Measurements from ENCODE around the gene SEM1. TPM values are rescaled to one million over a fixed set of nuclear protein-coding genes. Genes with fewer than 3 reads are reported as not detected.

Gene SEM1
- polyA plus RNA-seq, 2 of the 4 experiments (the other 2 are of a cell fraction): 235 to 859 TPM

- FAIRE-seq (no peak), DNase-seq (ENCODE audit: low read depth in 1 of 2, low spot score in 1 of 2) (no peak), ATAC-seq (no peak)
- ChIA-PET POLR2A (no interaction called here), CTCF (no interaction called here)
- Histone ChIP-seq H3K9me3 (no peaks in the 10 kb centered on the region), H3K27ac (no peak overlapping the region), H3K4me1 (no peaks in the 10 kb centered on the region), H3K4me3 (no peak overlapping the region), H3K4me2 (no peak overlapping the region)
- WGBS (ENCODE audit: missing lambda C conversion rate): 15% methylated on average over 2 of the region's 2 CpGs
- TF ChIP-seq SMC3 (IDR thresholded peaks at IDR 0.05) (no peak), ATOH8 (CRISPR knock-in tag; IDR thresholded peaks at IDR 0.05; ENCODE audit: low read depth) (no peak), POLR2AphosphoS2 (conservative IDR thresholded peaks at IDR 0.05; ENCODE audit: low read length) (no peak), CBX8 (IDR thresholded peaks at IDR 0.05) (no peak), HEYL (CRISPR knock-in tag; IDR thresholded peaks at IDR 0.05) (no peak), CHD4 (IDR thresholded peaks at IDR 0.05; ENCODE audit: borderline replicate concordance) (no peak), GATA3 (IDR thresholded peaks at IDR 0.05; ENCODE audit: borderline replicate concordance) (no peak), ZNF302 (CRISPR knock-in tag; IDR thresholded peaks at IDR 0.05) (no peak), CTCF (IDR thresholded peaks at IDR 0.05) (no peak), RAD21 (conservative IDR thresholded peaks at IDR 0.05 in 1 of 2, IDR thresholded peaks at IDR 0.05 in 1 of 2) (no peak), EHF (CRISPR knock-in tag; IDR thresholded peaks at IDR 0.05) (no peak), TP53 (CRISPR knock-in tag; IDR thresholded peaks at IDR 0.05) (no peak), KDM5A (IDR thresholded peaks at IDR 0.05) (no peak), EHMT2 (IDR thresholded peaks at IDR 0.05; ENCODE audit: low read depth) (no peak)
These were observed 29.1 kb upstream of the SEM1 start for GRCh38 chr7:96738705-96739104.

- ChIA-PET POLR2A (no interaction called here), CTCF (interaction anchor here (1.1 kb wide), 1 partner anchor 9 kb away, joined by 4 read pairs; no protein-coding TSS in a partner anchor)
- WGBS (ENCODE audit: missing lambda C conversion rate): 0% methylated on average over 3 of the region's 3 CpGs
- Histone ChIP-seq H3K27ac (no peak overlapping the region), H3K4me2 (no peak overlapping the region), H3K4me1 (no peaks in the 10 kb centered on the region), H3K4me3 (no peak overlapping the region), H3K9me3 (no peaks in the 10 kb centered on the region)
- 0 out of 5 replicates have a peak, but pooled peaks of 1 of the 2 experiments have one; percentile 4 for TF ChIP-seq RAD21 (conservative IDR thresholded peaks at IDR 0.05 in 1 of 2, IDR thresholded peaks at IDR 0.05 in 1 of 2)
- TF ChIP-seq BCL3 (IDR thresholded peaks at IDR 0.05): no peak
- no peak for TF ChIP-seq HEYL (CRISPR knock-in tag; IDR thresholded peaks at IDR 0.05)
- TF ChIP-seq JUNB (IDR thresholded peaks at IDR 0.05): no peak
- no peak for DNase-seq (ENCODE audit: low read depth in 1 of 2, low spot score in 1 of 2)
- no peak for ATAC-seq
- FAIRE-seq: no peak
These were observed 28.0 kb upstream of the SEM1 start for GRCh38 chr7:96737545-96738050.

GRCh38 chr7:96734343-96734742, 24.7 kb upstream of the SEM1 start:
- WGBS (ENCODE audit: missing lambda C conversion rate): 0% methylated on average over 2 of the region's 2 CpGs
- no peak overlapping the region for H3K4me3 ChIP-seq
- ChIA-PET CTCF (interaction anchor here (0.6 to 1.1 kb wide), 3 partner anchors 10 to 293 kb away, joined by 3 to 4 read pairs (median 3); no protein-coding TSS in a partner anchor), POLR2A (no interaction called here)
- no peak overlapping the region for H3K4me2 ChIP-seq
- no peaks in the 10 kb centered on the region for H3K9me3 ChIP-seq
- H3K27ac ChIP-seq: no peak overlapping the region
- FAIRE-seq (no peak), ATAC-seq (no peak), DNase-seq (ENCODE audit: low read depth in 1 of 2, low spot score in 1 of 2) (no peak)
- no peaks in the 10 kb centered on the region for H3K4me1 ChIP-seq
- no peak for TF ChIP-seq PBX3 (IDR thresholded peaks at IDR 0.05)
- no peak for TF ChIP-seq FOSL2 (IDR thresholded peaks at IDR 0.05)
- no peak for TF ChIP-seq FOSL2 (CRISPR knock-in tag; IDR thresholded peaks at IDR 0.05)
- TF ChIP-seq ZC3H11A (IDR thresholded peaks at IDR 0.05): no peak
- TF ChIP-seq CBX8 (IDR thresholded peaks at IDR 0.05): no peak
- TF ChIP-seq RNF2 (IDR thresholded peaks at IDR 0.05; ENCODE audit: borderline replicate concordance, low read depth): no peak
- TF ChIP-seq CBX2 (IDR thresholded peaks at IDR 0.05; ENCODE audit: borderline replicate concordance, low read depth): no peak
- TF ChIP-seq CEBPB (IDR thresholded peaks at IDR 0.05): no peak
- TF ChIP-seq SMC3 (IDR thresholded peaks at IDR 0.05): no peak
- no peak for TF ChIP-seq CHD4 (IDR thresholded peaks at IDR 0.05; ENCODE audit: borderline replicate concordance)
- no peak for TF ChIP-seq RFX5 (IDR thresholded peaks at IDR 0.05)
- TF ChIP-seq NR3C1 (IDR thresholded peaks at IDR 0.05): no peak
- no peak for TF ChIP-seq ELK1 (IDR thresholded peaks at IDR 0.05; ENCODE audit: low read depth, low read length)
- no peak for TF ChIP-seq HOXA7 (CRISPR knock-in tag; IDR thresholded peaks at IDR 0.05)

Data from A549 (cell line).